HepG2 (cell line): ENCODE measurements around the gene C10orf120. TPM values are rescaled to one million over a fixed set of nuclear protein-coding genes. Genes with fewer than 3 reads are reported as not detected.

ENCODE experiments used
- ATAC-seq: fragments of 200-7000 bp; cut with Tn5 transposase; 3 replicates; pipeline ENCODE4 v1.9.1; 2020; ENCODE audit warnings: mild to moderate bottlenecking, moderate library complexity
- Bru-seq: library from RNA; stranded (reverse); fragments of 400-500 nt; gene quantifications from one replicate; lab custom pipeline; 2021; lab: Mats Ljungman, UMichigan
- BruChase-seq, 2 experiments: library from RNA; stranded (reverse); fragments of 400-500 nt; gene quantifications; one replicate each; lab custom pipeline; 2021; lab: Mats Ljungman, UMichigan
- BruUV-seq: library from RNA; stranded (reverse); fragments of 400-500 nt; replicated peaks from 2 replicates; lab custom pipeline; 2021; lab: Mats Ljungman, UMichigan
- CTCF ChIA-PET: fragments of 300-600 bp; formaldehyde crosslinking; extraction: SDS; loops from one replicate; lab custom pipeline; 2021; ENCODE audit warnings: low total read pairs, inconsistent platforms, low intra/inter-chr PET ratio; lab: Yijun Ruan, JAX
- POLR2A ChIA-PET: fragments of 350-600 bp; sonication (Branson Sonifier 250); formaldehyde crosslinking; loops from one replicate; lab custom pipeline; 2020; ENCODE audit warnings: antibody characterized with exemption, inconsistent platforms; lab: Yijun Ruan, JAX
- DNase-seq: peaks from one replicate; pipeline ENCODE4 v3.0.0-alpha.2; 2015; ENCODE audit warnings: low spot score
- FAIRE-seq: peaks from 3 replicates; lab custom pipeline; 2011; peaks lifted over from hg19 to GRCh38; lab: Jason Lieb, UNC
- H2AFZ ChIP-seq: one replicate; pipeline ENCODE4 v1.6.1; 2011; ENCODE audit warnings: low read length, inconsistent platforms
- H3K27ac ChIP-seq: fragments of 300-600 bp; 3 replicates; pipeline ENCODE4 v1.8.0; 2011; ENCODE audit warnings: mixed run types, mild to moderate bottlenecking, mixed read lengths, low read length, inconsistent platforms; ENCODE audit not compliant: insufficient read depth; ENCODE audit errors: extremely low read length
- H3K27me3 ChIP-seq, 2 experiments: fragments of 200-600 bp in 1 of 2; 2 replicates in 1 of 2; 3 replicates in 1 of 2; pipeline versions ENCODE4 v1.6.0 to v1.8.0; 2011; ENCODE audit warnings: low read length in 2 of 2, mild to moderate bottlenecking in 2 of 2, moderate library complexity in 2 of 2, inconsistent platforms in 1 of 2; ENCODE audit not compliant: insufficient read depth in 2 of 2, control insufficient read depth in 1 of 2
- H3K36me3 ChIP-seq, 2 experiments: fragments of 200-600 bp in 1 of 2; replicated peaks in 1 of 2; 2 replicates in 1 of 2; 3 replicates in 1 of 2; pipeline versions ENCODE4 v1.5.1 to v1.8.0; 2011; ENCODE audit warnings: low read length in 2 of 2, inconsistent platforms in 1 of 2; ENCODE audit not compliant: insufficient read depth in 2 of 2, control insufficient read depth in 1 of 2
- H3K4me1 ChIP-seq: 2 replicates; pipeline ENCODE4 v1.5.1; 2012; ENCODE audit warnings: low read length, inconsistent platforms; ENCODE audit not compliant: insufficient read depth
- H3K4me2 ChIP-seq: 2 replicates; pipeline ENCODE4 v1.6.0; 2011; ENCODE audit warnings: low read depth, low read length, inconsistent platforms
- H3K4me3 ChIP-seq, 3 experiments: fragments of 200-600 bp in 1 of 3; sonication (generic), shearing (Covaris generic) in 1 of 3; replicated peaks in 1 of 3; 2 replicates each; pipeline ENCODE4 v1.5.1; 2011 to 2016; ENCODE audit warnings: low read length in 3 of 3, inconsistent platforms in 2 of 3, low read depth in 2 of 3, mild to moderate bottlenecking in 2 of 3, control low read depth in 1 of 3, mixed read lengths in 1 of 3; ENCODE audit not compliant: insufficient read depth in 1 of 3
- H3K79me2 ChIP-seq: one replicate; pipeline ENCODE4 v1.6.1; 2011; ENCODE audit warnings: low read length, inconsistent platforms; ENCODE audit not compliant: insufficient read depth
- H3K9ac ChIP-seq: 2 replicates; pipeline ENCODE4 v1.6.0; 2011; ENCODE audit warnings: mild to moderate bottlenecking, low read depth, low read length, inconsistent platforms; ENCODE audit not compliant: insufficient read depth
- H3K9me3 ChIP-seq: 2 replicates; pipeline ENCODE4 v1.5.1; 2012; ENCODE audit warnings: mild to moderate bottlenecking, low read length
- H4K20me1 ChIP-seq: 2 replicates; pipeline ENCODE4 v1.6.0; 2011; ENCODE audit warnings: inconsistent platforms, mild to moderate bottlenecking, low read length, moderate library complexity; ENCODE audit not compliant: insufficient read depth
- GLMP ChIP-seq: sonication (generic); formaldehyde crosslinking; IDR thresholded peaks from 2 replicates; pipeline ENCODE4 v1.9.0; 2021; ENCODE audit warnings: missing genetic modification reagents, mild to moderate bottlenecking, borderline replicate concordance
- HCFC1 ChIP-seq: fragments of 150-350 bp; IDR thresholded peaks from 2 replicates; pipeline ENCODE4 v1.6.1; 2014; ENCODE audit warnings: low read depth, low read length
- NCOA1 ChIP-seq: sonication (generic); formaldehyde crosslinking; IDR thresholded peaks from 2 replicates; pipeline ENCODE4 v1.9.0; 2021; ENCODE audit warnings: missing genetic modification reagents
- PHF5A ChIP-seq: IDR thresholded peaks from one replicate; pipeline ENCODE4 v1.6.1; 2018; ENCODE audit warnings: low read depth, missing genetic modification reagents; ENCODE audit not compliant: unreplicated experiment
- POLR2A ChIP-seq, 2 experiments: IDR thresholded peaks; 2 replicates each; pipeline ENCODE4 v1.6.1; 2011; ENCODE audit warnings: low read depth in 2 of 2, low read length in 2 of 2, mild to moderate bottlenecking in 1 of 2, moderate library complexity in 1 of 2; ENCODE audit not compliant: insufficient read depth in 1 of 2
- PTBP1 ChIP-seq: fragments of 200-400 bp; formaldehyde crosslinking; IDR thresholded peaks from 2 replicates; pipeline ENCODE4 v1.6.1; 2018; ENCODE audit warnings: low read length, low read depth; ENCODE audit not compliant: poor library complexity, severe bottlenecking
- SALL1 ChIP-seq: sonication (generic); formaldehyde crosslinking; IDR thresholded peaks from 2 replicates; pipeline ENCODE4 v1.8.0; 2022; ENCODE audit warnings: mild to moderate bottlenecking, missing genetic modification reagents
- THAP8 ChIP-seq: sonication (generic); formaldehyde crosslinking; IDR thresholded peaks from 2 replicates; pipeline ENCODE4 v1.5.1; 2020; ENCODE audit warnings: missing genetic modification reagents, mild to moderate bottlenecking, borderline replicate concordance
- TIGD3 ChIP-seq: sonication (generic); formaldehyde crosslinking; IDR thresholded peaks from 2 replicates; pipeline ENCODE4 v1.5.1; 2020; ENCODE audit warnings: mild to moderate bottlenecking, missing genetic modification reagents, borderline replicate concordance
- ZNF614 ChIP-seq: IDR thresholded peaks from 2 replicates; pipeline ENCODE4 v1.6.1; 2018; ENCODE audit warnings: missing biosample characterization, missing genetic modification reagents, inconsistent platforms, borderline replicate concordance
- WGBS: methylation state at CpG from one replicate; pipeline ENCODE4 v1.1.6; 2017; ENCODE audit warnings: low lambda C conversion rate; 5-methylcytosine and 5-hydroxymethylcytosine counted together
- in situ Hi-C: cut with HindIII; loops from 2 replicates; pipeline ENCODE4 v1.10.0; 2017; ENCODE audit warnings: low pct_unique_long_range_greater_than_20kb; ENCODE audit not compliant: extremely low pct_ligation_motif_present
- intact Hi-C: fragments of 100-400 bp; cut with micrococcal nuclease; formaldehyde crosslinking; loops from one replicate; pipeline ENCODE4 v1.10.0; 2022; ENCODE audit not compliant: unreplicated experiment
- long read RNA-seq, 2 experiments: library from RNA in 1 of 2; library from polyadenylated mRNA in 1 of 2; stranded (forward) in 1 of 2; unstranded in 1 of 2; transcript quantifications; one replicate each; pipeline ENCODE4 v2.0.0, GENCODE V29; 2019 to 2022
- polyA minus RNA-seq, 3 experiments: library from RNA; depleted of rRNA, polyadenylated mRNA; stranded (reverse); fragments of >200 nt; gene quantifications; 2 replicates each; pipeline ENCODE4 v1.2.3, GENCODE V29; 2011; ENCODE audit warnings: low replicate concordance in 1 of 3
- polyA plus RNA-seq, 8 experiments: library from polyadenylated mRNA; depleted of rRNA in 3 of 8; stranded (reverse) in 7 of 8; unstranded in 1 of 8; fragments of >200 nt; fragmentation: Illumina TruSeq in 4 of 8; extraction: Trizol in 4 of 8; gene quantifications; 2 replicates each; pipeline versions ENCODE4 v1.2.1 to v1.2.3, GENCODE V29; 2011 to 2016; ENCODE audit warnings: low read depth in 4 of 8, missing spikeins in 1 of 8, mixed read lengths in 1 of 8; ENCODE audit not compliant: insufficient read depth in 1 of 8
- total RNA-seq, 5 experiments: library from RNA; depleted of rRNA; stranded (reverse); fragments of >200 nt; fragmentation: Illumina TruSeq; extraction: Trizol; gene quantifications; 2 replicates each; pipeline ENCODE4 v1.2.3, GENCODE V29; 2016; ENCODE audit warnings: low read depth in 1 of 5

C10orf120 gene
- total RNA-seq (2016; rRNA removed; fragmentation: Illumina TruSeq; extraction: Trizol): not detected in 2 replicates
- not detected in 2 replicates for total RNA-seq (2016; cell fraction: cytosol; rRNA removed; fragmentation: Illumina TruSeq; extraction: Trizol; ENCODE audit: low read depth)
- total RNA-seq (2016; cell fraction: insoluble cytoplasmic fraction; rRNA removed; fragmentation: Illumina TruSeq; extraction: Trizol): not detected in 2 replicates
- total RNA-seq (2016; cell fraction: membrane; rRNA removed; fragmentation: Illumina TruSeq; extraction: Trizol): not detected in 2 replicates
- not detected in 2 replicates for total RNA-seq (2016; cell fraction: nucleus; rRNA removed; fragmentation: Illumina TruSeq; extraction: Trizol)
- polyA plus RNA-seq (2011; rRNA removed): not detected in 2 replicates
- not detected in 2 replicates for polyA plus RNA-seq (2011; cell fraction: cytosol; rRNA removed)
- not detected in 2 replicates for polyA plus RNA-seq (2011; cell fraction: nucleus; rRNA removed)
- not detected in 2 replicates for polyA plus RNA-seq (2012)
- polyA plus RNA-seq (2016; cell fraction: cytosol; fragmentation: Illumina TruSeq; extraction: Trizol; ENCODE audit: low read depth): not detected in 2 replicates
- polyA plus RNA-seq (2016; cell fraction: insoluble cytoplasmic fraction; fragmentation: Illumina TruSeq; extraction: Trizol; ENCODE audit: low read depth): not detected in 2 replicates
- not detected in 2 replicates for polyA plus RNA-seq (2016; cell fraction: membrane; fragmentation: Illumina TruSeq; extraction: Trizol; ENCODE audit: low read depth)
- not detected in 2 replicates for polyA plus RNA-seq (2016; cell fraction: nucleus; fragmentation: Illumina TruSeq; extraction: Trizol; ENCODE audit: insufficient read depth, low read depth)
- polyA minus RNA-seq (2011; rRNA and poly(A)+ RNA removed; ENCODE audit: low replicate concordance): not detected in 2 replicates
- not detected in 2 replicates for polyA minus RNA-seq (2011; cell fraction: cytosol; rRNA and poly(A)+ RNA removed)
- not detected in 2 replicates for polyA minus RNA-seq (2011; cell fraction: nucleus; rRNA and poly(A)+ RNA removed)
- not detected for Bru-seq, nascent RNA
- not detected for BruChase-seq, experiment 1, labeled RNA remaining after a 6-hour chase
- not detected for BruChase-seq, experiment 2, labeled RNA remaining after a 2-hour chase
- long read RNA-seq, experiment 1: 0 reads
- long read RNA-seq, experiment 2: 0 reads

- H3K27ac ChIP-seq: no peak within 1 kb of the TSS
- H3K36me3 ChIP-seq: no peaks in the 10 kb centered on the region
- FAIRE-seq (no peak), ATAC-seq (no peak), DNase-seq (no peak)
- no peaks in the 10 kb centered on the region for H3K4me1 ChIP-seq
- H3K9me3 ChIP-seq: no peaks in the 10 kb centered on the region
- in situ Hi-C loops: loop anchor here (5.0 to 10.0 kb wide), 2 partner anchors 53 to 405 kb away; no protein-coding TSS in a partner anchor
- H3K27me3 ChIP-seq: peaks cover 0 to 5% of the 10 kb centered on the region in 2 experiments; a peak in 1 of 5 replicates
- POLR2A ChIA-PET: no interaction called here
- no TSS peak for BruUV-seq
- CTCF ChIA-PET: no interaction called here
- H2AFZ ChIP-seq: no peak within 1 kb of the TSS
- H4K20me1 ChIP-seq: no peaks in the 10 kb centered on the region
- TF ChIP-seq NCOA1 (CRISPR knock-in tag) (no peak), THAP8 (CRISPR knock-in tag) (no peak), POLR2A (IDR thresholded peaks at IDR 0.05; ENCODE audit: insufficient read depth in 1 of 2, low read depth in 2 of 2, low read length in 2 of 2) (no peak), PTBP1 (no peak), GLMP (CRISPR knock-in tag) (no peak), PHF5A (CRISPR knock-in tag) (no peak), HCFC1 (no peak), SALL1 (CRISPR knock-in tag) (no peak), ZNF614 (no peak), TIGD3 (no peak)
- intact Hi-C loops: loop anchor here (5.0 kb wide), 1 partner anchor 423 kb away; no protein-coding TSS in a partner anchor
- no peaks in the 10 kb centered on the region for H3K79me2 ChIP-seq
- H3K4me2 ChIP-seq: no peak within 1 kb of the TSS
- 14% methylated on average over 5 of the region's 5 CpGs for WGBS
- H3K4me3 ChIP-seq: no peak within 1 kb of the TSS
- no peak within 1 kb of the TSS for H3K9ac ChIP-seq
These were observed at the start of gene C10orf120 for GRCh38 chr10:122699796-122700455. C10orf120 (minus strand) TSS chr10:122699846; CDS start chr10:122699790, 56 bp downstream.
